CD4-positive, alpha-beta T cell treated with Interleukin-6 for 4 hours (primary cell): ENCODE data around the gene SFXN1.
"Not testable (repeated sequence)": the region's sequence is repeated elsewhere in the genome, so short reads cannot be mapped to it uniquely, and the experiment has no call there.

Source experiments
- DNase-seq: peaks from one replicate; pipeline ENCODE4 v3.0.0-alpha.2; 2020; ENCODE audit warnings: mixed read lengths

SFXN1 gene

GRCh38 chr5:175478384-175479124 lies at the start of gene SFXN1:
TSS of gene SFXN1 (plus strand) at chr5:175478560. CDS start at chr5:175492104, 13,544 bp downstream.
- peak; percentile 84 for DNase-seq

- DNase-seq: no peak
Observed at GRCh38 chr5:175434800-175435199, 43.6 kb upstream of the SFXN1 start.

GRCh38 chr5:175436359-175436758 lies 42.0 kb upstream of the SFXN1 start:
- DNase-seq: no peak

- no peak for DNase-seq
Observed at GRCh38 chr5:175438234-175438857, 40.0 kb upstream of the SFXN1 start.

- no peak for DNase-seq
Observed at GRCh38 chr5:175443514-175444059, 34.8 kb upstream of the SFXN1 start.

GRCh38 chr5:175444060-175444904 lies 34.1 kb upstream of the SFXN1 start, which contains the start of gene DRD1:
TSS of gene DRD1 (minus strand) at chr5:175444182. CDS start at chr5:175443099, 1,083 bp downstream.
- DNase-seq: peak; percentile 58

GRCh38 chr5:175444905-175445456 lies 33.4 kb upstream of the SFXN1 start:
- DNase-seq: no peak

- DNase-seq: not testable (repeated sequence)
Observed at GRCh38 chr5:175446378-175446777, 32.0 kb upstream of the SFXN1 start.

GRCh38 chr5:175447571-175447970 lies 30.8 kb upstream of the SFXN1 start:
- DNase-seq: no peak

GRCh38 chr5:175448276-175448675 lies 30.1 kb upstream of the SFXN1 start:
- DNase-seq: no peak

- DNase-seq: no peak
Observed at GRCh38 chr5:175452166-175452565, 26.2 kb upstream of the SFXN1 start.

GRCh38 chr5:175454338-175454737 lies 24.0 kb upstream of the SFXN1 start:
- not testable (repeated sequence) for DNase-seq

GRCh38 chr5:175456105-175456742 lies 22.1 kb upstream of the SFXN1 start:
- no peak for DNase-seq

- DNase-seq: no peak
Observed at GRCh38 chr5:175457466-175457865, 20.9 kb upstream of the SFXN1 start.

- DNase-seq: no peak
Observed at GRCh38 chr5:175460126-175460525, 18.2 kb upstream of the SFXN1 start.

- no peak for DNase-seq
Observed at GRCh38 chr5:175460552-175460951, 17.8 kb upstream of the SFXN1 start.

GRCh38 chr5:175461370-175461769 lies 17.0 kb upstream of the SFXN1 start:
- no peak for DNase-seq

GRCh38 chr5:175463641-175464040 lies 14.7 kb upstream of the SFXN1 start:
- no peak for DNase-seq

GRCh38 chr5:175464074-175464941 lies 14.1 kb upstream of the SFXN1 start:
- DNase-seq: peak; percentile 75

GRCh38 chr5:175464942-175465233 lies 13.5 kb upstream of the SFXN1 start:
- DNase-seq: no peak

GRCh38 chr5:175465282-175465681 lies 13.1 kb upstream of the SFXN1 start:
- no peak for DNase-seq
